ENCODE data around the gene FAM200B. TPM values are rescaled to one million over a fixed set of nuclear protein-coding genes. Genes with fewer than 3 reads are reported as not detected.

FAM200B gene
- total RNA-seq, 1 donor from 2014 or later, result 29.3 TPM

DNA sequence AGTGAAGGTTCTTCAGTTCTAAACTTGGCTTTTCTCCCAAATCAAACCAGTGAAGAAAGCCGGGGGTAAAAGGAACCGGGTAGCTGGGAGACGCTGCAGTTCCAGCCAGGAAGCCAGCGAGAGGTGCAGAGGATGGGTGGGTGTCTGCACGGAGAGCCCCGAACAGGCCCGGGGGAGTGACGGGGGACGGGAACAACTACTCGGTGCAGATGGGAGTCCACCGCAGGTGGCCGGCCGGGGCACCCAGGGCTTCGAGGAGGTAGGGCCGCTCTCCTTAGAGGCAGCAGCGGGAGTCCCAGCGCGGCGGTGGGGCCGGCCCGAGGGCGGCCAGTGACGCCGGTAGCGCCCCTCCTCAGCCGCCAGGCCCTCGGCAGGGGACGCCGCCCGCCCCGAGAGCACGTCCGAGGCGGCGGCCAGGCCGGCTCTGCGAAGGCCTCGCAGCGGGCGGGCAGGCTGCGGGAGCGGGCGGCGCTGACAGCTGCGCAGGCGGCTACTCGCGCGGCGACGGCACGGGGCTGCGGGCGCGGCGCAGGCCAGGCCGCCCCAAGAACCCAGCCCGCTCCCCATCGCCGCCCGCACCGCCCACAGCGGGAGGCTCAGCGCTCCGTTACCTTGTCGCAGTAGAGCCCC lies 26.9 kb upstream of the FAM200B start:
- H3K9me3 ChIP-seq, result no peaks in the 10 kb centered on the region
- H3K36me3 ChIP-seq, result no peaks in the 10 kb centered on the region
- peak overlapping the region; percentile 68 for H3K4me3 ChIP-seq
- peak overlapping the region; percentile 89 for H3K27ac ChIP-seq
- ATAC-seq, result peak; percentile 70
- H3K4me1 ChIP-seq, result peaks cover 40% of the 10 kb centered on the region
- TF ChIP-seq, protein P1, sequence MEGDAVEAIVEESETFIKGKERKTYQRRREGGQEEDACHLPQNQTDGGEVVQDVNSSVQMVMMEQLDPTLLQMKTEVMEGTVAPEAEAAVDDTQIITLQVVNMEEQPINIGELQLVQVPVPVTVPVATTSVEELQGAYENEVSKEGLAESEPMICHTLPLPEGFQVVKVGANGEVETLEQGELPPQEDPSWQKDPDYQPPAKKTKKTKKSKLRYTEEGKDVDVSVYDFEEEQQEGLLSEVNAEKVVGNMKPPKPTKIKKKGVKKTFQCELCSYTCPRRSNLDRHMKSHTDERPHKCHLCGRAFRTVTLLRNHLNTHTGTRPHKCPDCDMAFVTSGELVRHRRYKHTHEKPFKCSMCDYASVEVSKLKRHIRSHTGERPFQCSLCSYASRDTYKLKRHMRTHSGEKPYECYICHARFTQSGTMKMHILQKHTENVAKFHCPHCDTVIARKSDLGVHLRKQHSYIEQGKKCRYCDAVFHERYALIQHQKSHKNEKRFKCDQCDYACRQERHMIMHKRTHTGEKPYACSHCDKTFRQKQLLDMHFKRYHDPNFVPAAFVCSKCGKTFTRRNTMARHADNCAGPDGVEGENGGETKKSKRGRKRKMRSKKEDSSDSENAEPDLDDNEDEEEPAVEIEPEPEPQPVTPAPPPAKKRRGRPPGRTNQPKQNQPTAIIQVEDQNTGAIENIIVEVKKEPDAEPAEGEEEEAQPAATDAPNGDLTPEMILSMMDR (IDR thresholded peaks at IDR 0.05), result no peak
- no peaks in the 10 kb centered on the region for H3K27me3 ChIP-seq
- intact Hi-C loops (cut with DNase I), result no loop called here
- peak; percentile 82 for DNase-seq

DNA sequence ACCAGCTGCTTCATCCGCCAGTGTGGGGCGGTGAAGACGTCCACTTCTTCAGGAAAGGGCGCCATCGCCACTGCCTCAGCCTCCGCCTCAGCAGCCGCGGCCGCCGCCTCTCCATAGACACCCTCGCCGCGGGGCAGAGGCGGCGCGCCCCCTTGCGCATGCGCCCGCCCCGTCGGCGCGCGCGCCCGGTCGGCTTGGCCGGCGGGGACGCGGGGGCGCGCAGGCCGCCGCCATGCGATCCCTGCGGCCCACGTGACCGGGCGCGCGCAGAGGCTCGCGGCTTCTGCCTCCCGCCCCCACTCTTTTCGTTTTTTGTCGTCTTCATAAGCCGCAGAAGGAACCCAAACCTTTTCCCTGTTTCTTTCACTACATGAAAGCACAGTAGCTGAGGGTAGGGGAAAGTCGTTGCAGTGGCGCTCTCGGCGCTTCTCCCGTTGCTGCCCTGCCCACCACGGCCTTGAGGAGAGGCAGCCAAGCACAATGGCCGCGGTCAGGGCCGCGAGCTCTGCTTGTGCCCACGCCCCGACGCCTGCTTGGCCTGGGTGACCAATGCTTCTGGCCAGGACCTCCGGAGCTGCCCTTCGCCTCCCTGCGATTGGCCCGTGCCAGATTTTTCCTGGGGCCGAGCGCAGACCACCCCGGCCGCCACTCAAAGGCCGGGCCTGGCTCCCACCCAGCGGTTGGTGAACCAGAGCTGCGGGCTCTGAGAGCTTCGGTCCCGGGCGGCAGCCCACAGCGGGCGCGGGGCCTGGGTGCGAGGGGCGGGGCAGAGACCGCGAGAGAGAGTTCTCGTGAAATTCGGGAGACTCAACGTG lies 26.2 kb upstream of the FAM200B start, which contains the start of gene FBXL5:
FBXL5 (minus strand) TSS at position 135 of the 815 bp plus-strand sequence; CDS start at position 65, 70 bp downstream.
- TF ChIP-seq, protein P1 (IDR thresholded peaks at IDR 0.05), result no peak
- Histone ChIP-seq H3K27me3 (no peaks in the 10 kb centered on the region), H3K4me3 (peak within 1 kb of the TSS; percentile 68), H3K27ac (peak within 1 kb of the TSS; percentile 99), H3K4me1 (peaks cover 33% of the 10 kb centered on the region), H3K9me3 (no peaks in the 10 kb centered on the region), H3K36me3 (no peaks in the 10 kb centered on the region)
- intact Hi-C loops (cut with DNase I), result no loop called here
- ATAC-seq (peak; percentile 93), DNase-seq (peak; percentile 91)

DNA sequence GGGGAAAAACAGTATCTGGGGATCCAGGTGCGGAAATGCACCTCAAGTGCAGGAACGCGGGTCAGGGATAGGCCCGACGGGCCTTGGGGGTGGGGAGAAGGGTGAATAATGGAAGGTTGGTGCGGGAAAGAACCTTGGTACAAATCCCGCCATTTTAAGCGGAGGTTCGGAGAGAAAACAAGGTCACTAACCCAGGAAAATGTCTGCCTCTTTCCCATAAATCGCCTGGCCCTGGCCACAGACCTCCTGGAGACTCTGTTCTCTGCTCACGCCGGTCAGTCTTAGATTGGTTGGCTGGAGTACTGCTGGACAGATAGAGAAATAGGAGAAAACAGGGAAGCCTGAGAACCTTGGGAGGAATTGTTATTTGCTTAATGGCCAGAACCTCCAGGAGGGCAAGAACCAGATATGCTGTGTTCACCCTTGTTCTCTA lies 25.6 kb upstream of the FAM200B start:
- TF ChIP-seq, protein P1 (IDR thresholded peaks at IDR 0.05), result no peak
- Histone ChIP-seq H3K36me3 (no peaks in the 10 kb centered on the region), H3K27ac (peak overlapping the region; percentile 99), H3K4me1 (peaks cover 27% of the 10 kb centered on the region), H3K9me3 (no peaks in the 10 kb centered on the region), H3K27me3 (no peaks in the 10 kb centered on the region), H3K4me3 (peak overlapping the region; percentile 68)
- DNase-seq (no peak), ATAC-seq (peak; percentile 41)
- intact Hi-C loops (cut with DNase I), result no loop called here

DNA sequence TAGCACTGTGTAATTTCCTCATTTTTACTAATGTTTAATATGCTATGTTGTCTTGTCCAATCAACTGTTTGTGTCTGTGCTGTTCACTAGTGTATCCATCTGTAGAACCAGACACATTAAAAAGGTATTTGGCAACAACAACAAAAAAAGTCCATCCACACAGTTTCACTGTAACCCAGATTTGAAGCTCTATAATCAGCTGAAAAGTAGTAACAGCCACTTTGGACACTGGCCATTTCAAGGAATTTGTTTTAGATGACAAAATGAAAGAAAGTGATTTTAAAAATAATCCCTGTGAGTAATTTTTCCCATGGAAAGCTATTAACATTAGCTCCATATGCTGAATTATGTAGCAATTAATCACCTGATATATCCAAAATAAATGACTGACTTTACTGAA lies 24.3 kb upstream of the FAM200B start:
- H3K4me3 ChIP-seq, result no peak overlapping the region
- peaks cover 14% of the 10 kb centered on the region for H3K4me1 ChIP-seq
- H3K36me3 ChIP-seq, result no peaks in the 10 kb centered on the region
- ATAC-seq (no peak), DNase-seq (no peak)
- no peak overlapping the region for H3K27ac ChIP-seq
- no peaks in the 10 kb centered on the region for H3K9me3 ChIP-seq
- intact Hi-C loops (cut with DNase I), result no loop called here
- TF ChIP-seq, protein P1 (IDR thresholded peaks at IDR 0.05), result no peak
- no peaks in the 10 kb centered on the region for H3K27me3 ChIP-seq

DNA sequence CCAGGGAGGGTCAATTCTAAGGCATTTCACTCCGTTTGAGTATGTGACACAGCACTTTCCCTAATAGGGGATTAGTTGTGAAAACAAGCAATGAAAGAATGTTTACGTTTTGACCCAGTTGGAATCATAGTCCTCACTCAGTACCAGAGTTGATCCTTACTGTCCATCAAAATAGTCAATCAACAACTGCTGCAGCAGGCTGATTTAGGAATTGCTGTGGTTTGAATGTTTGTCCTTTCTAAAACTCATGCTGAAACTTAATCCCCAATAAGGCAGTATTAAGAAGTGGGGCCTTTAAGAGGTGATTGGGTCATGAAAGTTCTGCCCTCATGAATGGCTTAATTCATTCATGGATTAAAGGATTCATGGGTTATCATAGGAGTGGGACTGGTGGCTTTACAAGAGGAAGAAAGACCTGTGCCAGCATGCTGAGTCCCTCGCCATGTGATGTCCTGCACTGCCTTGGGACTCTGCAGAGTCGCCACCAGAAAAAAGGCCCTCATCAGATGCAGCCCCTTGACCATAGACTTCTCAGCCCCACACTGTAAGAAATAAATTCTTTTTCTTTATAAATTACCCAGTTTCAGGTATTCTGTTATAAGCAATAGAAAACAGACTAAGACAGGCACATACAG lies 23.4 kb upstream of the FAM200B start:
- Histone ChIP-seq H3K4me1 (peaks cover 6% of the 10 kb centered on the region), H3K27me3 (no peaks in the 10 kb centered on the region), H3K9me3 (no peaks in the 10 kb centered on the region), H3K4me3 (no peak overlapping the region), H3K36me3 (no peaks in the 10 kb centered on the region), H3K27ac (no peak overlapping the region)
- TF ChIP-seq, protein P1 (IDR thresholded peaks at IDR 0.05), result no peak
- no peak for ATAC-seq
- no peak for DNase-seq
- intact Hi-C loops (cut with DNase I), result no loop called here
